GM19328 (cell line): ENCODE measurements around the gene SMAD1.

Experiments used
- ATAC-seq: cut with Tn5 transposase; IDR thresholded peaks from one replicate; pipeline ENCODE4 v1.9.1; 2021; ENCODE audit warnings: mild to moderate bottlenecking, moderate library complexity; ENCODE audit not compliant: unreplicated experiment

Gene SMAD1

GRCh38 chr4:145488310-145488709, 6.7 kb downstream of the SMAD1 start:
- no peak for ATAC-seq

- no peak for ATAC-seq
Observed at GRCh38 chr4:145489556-145489955, 7.9 kb downstream of the SMAD1 start.

- ATAC-seq = no peak
Observed at GRCh38 chr4:145490361-145490760, 8.7 kb downstream of the SMAD1 start.

GRCh38 chr4:145490796-145491195, 9.1 kb downstream of the SMAD1 start:
- no peak for ATAC-seq

GRCh38 chr4:145492376-145492775, 10.7 kb downstream of the SMAD1 start:
- ATAC-seq = no peak

GRCh38 chr4:145493166-145493565, 11.5 kb downstream of the SMAD1 start:
- ATAC-seq = no peak

- ATAC-seq = no peak
Observed at GRCh38 chr4:145494666-145495270, 13.1 kb downstream of the SMAD1 start.

GRCh38 chr4:145496292-145496691, 14.6 kb downstream of the SMAD1 start:
- no peak for ATAC-seq

GRCh38 chr4:145497199-145498149, 15.8 kb downstream of the SMAD1 start:
- ATAC-seq = no peak

- ATAC-seq = no peak
Observed at GRCh38 chr4:145498430-145498829, 16.8 kb downstream of the SMAD1 start.

- peak; percentile 48 for ATAC-seq
Observed at GRCh38 chr4:145501051-145501660, 19.5 kb downstream of the SMAD1 start.

GRCh38 chr4:145502809-145503208, 21.2 kb downstream of the SMAD1 start:
- no peak for ATAC-seq

GRCh38 chr4:145503486-145504072, 21.9 kb downstream of the SMAD1 start:
- no peak for ATAC-seq

GRCh38 chr4:145505995-145506394, 24.3 kb downstream of the SMAD1 start:
- no peak for ATAC-seq

- no peak for ATAC-seq
Observed at GRCh38 chr4:145507636-145508035, 26.0 kb downstream of the SMAD1 start.

GRCh38 chr4:145511913-145512522, 30.4 kb downstream of the SMAD1 start:
- ATAC-seq = no peak

GRCh38 chr4:145513020-145513621, 31.5 kb downstream of the SMAD1 start:
- ATAC-seq = no peak

- ATAC-seq = no peak
Observed at GRCh38 chr4:145520172-145520571, 38.5 kb downstream of the SMAD1 start.

- no peak for ATAC-seq
Observed at GRCh38 chr4:145521282-145521681, 39.6 kb downstream of the SMAD1 start.

GRCh38 chr4:145523117-145523516, 41.5 kb downstream of the SMAD1 start:
- ATAC-seq = no peak

GRCh38 chr4:145524552-145524951, 42.9 kb downstream of the SMAD1 start:
- ATAC-seq = no peak
